NCI-H460 (cell line): ENCODE results near the gene SYNPO. TPM values are rescaled to one million over a fixed set of nuclear protein-coding genes. Genes with fewer than 3 reads are reported as not detected.
A peak's percentile ranks its signal among the peaks of the same experiment; 100 is the strongest.

Experiments used
- DNase-seq: peaks from one replicate; pipeline ENCODE4 v3.0.0-alpha.2; 2016; ENCODE audit warnings: low read depth; ENCODE audit errors: extremely low read depth
- total RNA-seq: library from RNA; depleted of rRNA; stranded (reverse); fragments of >200 nt; shearing (Covaris generic); gene quantifications from 2 replicates; pipeline ENCODE4 v1.2.3, GENCODE V29; 2014

SYNPO gene
- total RNA-seq, 1 experiment from 2014 or later: 11.0 TPM

GRCh38 chr5:150639751-150640150 is 709 bp upstream of the SYNPO start:
- no peak for DNase-seq

- DNase-seq: peak; percentile 72
Measured at GRCh38 chr5:150641006-150641570, 628 bp downstream of the SYNPO start.

- no peak for DNase-seq
Measured at GRCh38 chr5:150641824-150642566, 1.5 kb downstream of the SYNPO start.

GRCh38 chr5:150642567-150642927 is 2.1 kb downstream of the SYNPO start:
- DNase-seq: peak; percentile 74

- no peak for DNase-seq
Measured at GRCh38 chr5:150642991-150643710, 2.7 kb downstream of the SYNPO start.

- no peak for DNase-seq
Measured at GRCh38 chr5:150644058-150644457, 3.6 kb downstream of the SYNPO start.

- no peak for DNase-seq
Measured at GRCh38 chr5:150644514-150644913, 4.1 kb downstream of the SYNPO start.

GRCh38 chr5:150645070-150645700 is 4.7 kb downstream of the SYNPO start:
- peak; percentile 58 for DNase-seq

GRCh38 chr5:150647275-150648251 is 7.1 kb downstream of the SYNPO start:
- DNase-seq: no peak

- DNase-seq: no peak
Measured at GRCh38 chr5:150648294-150649107, 8.0 kb downstream of the SYNPO start.

GRCh38 chr5:150649108-150650020 is 8.9 kb downstream of the SYNPO start:
- DNase-seq: no peak

GRCh38 chr5:150650021-150651006 is 9.9 kb downstream of the SYNPO start:
- DNase-seq: no peak

- DNase-seq: no peak
Measured at GRCh38 chr5:150651382-150651781, 10.9 kb downstream of the SYNPO start.

GRCh38 chr5:150651924-150652671 is 11.6 kb downstream of the SYNPO start:
- no peak for DNase-seq

- no peak for DNase-seq
Measured at GRCh38 chr5:150653145-150653761, 12.8 kb downstream of the SYNPO start.
